ENCODE data around the gene PXMP4. TPM values are rescaled to one million over a fixed set of nuclear protein-coding genes. Genes with fewer than 3 reads are reported as not detected.

The PXMP4 gene
- total RNA-seq, 4 donors from 2014 or later, result 3.4 to 11.7 (median 7.6) TPM

DNA sequence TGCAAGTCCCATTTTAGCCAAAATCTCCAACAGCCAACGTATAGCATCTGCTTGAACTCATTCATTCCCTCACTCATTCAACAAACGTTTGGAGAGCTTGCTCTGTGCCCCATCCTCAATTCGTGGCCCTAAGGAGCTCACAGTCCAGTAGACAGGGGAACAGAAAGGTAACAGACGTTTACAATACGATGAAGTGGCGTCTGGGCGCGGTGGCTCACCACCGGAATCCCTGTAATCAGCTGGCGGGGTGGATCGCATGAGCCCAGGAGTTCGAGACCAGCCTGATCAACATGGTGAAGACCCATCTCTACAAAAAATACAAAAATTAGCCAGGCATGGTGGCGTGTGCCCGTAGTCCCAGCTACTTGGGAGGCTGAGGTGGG is 33.1 kb downstream of the PXMP4 start:
- H3K27me3 ChIP-seq, result no peaks in the 10 kb centered on the region
- no peaks in the 10 kb centered on the region for H3K9me3 ChIP-seq
- 65 to 66% methylated on average over 7 to 10 of the region's 14 CpGs for WGBS, 2 donors
- H3K4me1 ChIP-seq, result peaks cover 15 to 28% (median 17%) of the 10 kb centered on the region in 3 donors
- DNase-seq, result no peak
- peak overlapping the region in 3 of 4 donors; percentile 62 to 90 (median 69) for H3K27ac ChIP-seq
- TF ChIP-seq CTCF (IDR thresholded peaks at IDR 0.05) (no peak), POLR2A (IDR thresholded peaks at IDR 0.05) (no peak)
- no peaks in the 10 kb centered on the region for H3K36me3 ChIP-seq
- peak overlapping the region in 3 of 4 donors; percentile 33 to 70 (median 54) for H3K4me3 ChIP-seq
- intact Hi-C loops (cut with DNase I), result no loop called here

GRCh38 chr20:33686100-33686983 is 33.8 kb downstream of the PXMP4 start, which contains the start of gene E2F1:
Gene E2F1, minus strand, starts transcription at chr20:33686385. Its CDS starts 121 bp downstream, at chr20:33686264.
- DNase-seq, result peak; percentile 65
- peak within 1 kb of the TSS; percentile 38 to 70 (median 52) for H3K4me3 ChIP-seq
- H3K4me1 ChIP-seq, result peaks cover 15 to 28% (median 17%) of the 10 kb centered on the region in 3 donors
- H3K36me3 ChIP-seq, result no peaks in the 10 kb centered on the region
- TF ChIP-seq POLR2A (IDR thresholded peaks at IDR 0.05) (peak in 1 of 4 donors; percentile 4), CTCF (IDR thresholded peaks at IDR 0.05) (peak; percentile 26 to 55 (median 48))
- H3K27ac ChIP-seq, result peak within 1 kb of the TSS; percentile 76 to 90 (median 83)
- intact Hi-C loops (cut with DNase I), result no loop called here
- no peaks in the 10 kb centered on the region for H3K9me3 ChIP-seq
- H3K27me3 ChIP-seq, result no peaks in the 10 kb centered on the region
- WGBS, 2 donors, result 3 to 11% methylated on average over 13 to 34 of the region's 101 CpGs

GRCh38 chr20:33685328-33686099 is 34.6 kb downstream of the PXMP4 start:
- Histone ChIP-seq H3K9me3 (no peaks in the 10 kb centered on the region), H3K27me3 (no peaks in the 10 kb centered on the region), H3K36me3 (no peaks in the 10 kb centered on the region), H3K4me3 (peak overlapping the region; percentile 38 to 70 (median 52)), H3K4me1 (peaks cover 15 to 28% (median 17%) of the 10 kb centered on the region in 3 donors), H3K27ac (peak overlapping the region; percentile 76 to 90 (median 83))
- DNase-seq, result no peak
- TF ChIP-seq CTCF (IDR thresholded peaks at IDR 0.05) (no peak), POLR2A (IDR thresholded peaks at IDR 0.05) (peak in 1 of 4 donors; percentile 2)
- WGBS, 2 donors, result 4% methylated on average over 13 of the region's 53 CpGs; no CpG with 5 or more reads in 1 of the 2 donors
- intact Hi-C loops (cut with DNase I), result no loop called here

- 41 to 44% methylated on average over 7 of the region's 10 CpGs for WGBS, 2 donors
- peak overlapping the region; percentile 76 to 90 (median 83) for H3K27ac ChIP-seq
- H3K36me3 ChIP-seq, result no peaks in the 10 kb centered on the region
- no peaks in the 10 kb centered on the region for H3K27me3 ChIP-seq
- peak overlapping the region; percentile 38 to 70 (median 52) for H3K4me3 ChIP-seq
- TF ChIP-seq CTCF (IDR thresholded peaks at IDR 0.05) (no peak), POLR2A (IDR thresholded peaks at IDR 0.05) (no peak)
- intact Hi-C loops (cut with DNase I), result no loop called here
- H3K4me1 ChIP-seq, result peaks cover 15 to 28% (median 17%) of the 10 kb centered on the region in 3 donors
- DNase-seq, result no peak
- no peaks in the 10 kb centered on the region for H3K9me3 ChIP-seq
Measured at GRCh38 chr20:33684533-33685327, 35.4 kb downstream of the PXMP4 start.

All from esophagus squamous epithelium (tissue), 5 donors.